Tibial nerve (tissue), 4 donors: ENCODE data around the gene CHIC1. TPM values are rescaled to one million over a fixed set of nuclear protein-coding genes. Genes with fewer than 3 reads are reported as not detected.
"Not testable (repeated sequence)": the region's sequence is repeated elsewhere in the genome, so short reads cannot be mapped to it uniquely, and the experiment has no call there.

ENCODE experiments used
- DNase-seq, 2 donors: peaks; one replicate each; pipeline ENCODE4 v3.0.0-alpha.2; 2019; ENCODE audit warnings: low spot score in 2 of 2
- H3K27ac ChIP-seq, 4 donors: fragments of 200-600 bp; sonication (generic) in 3 of 4; one replicate each; pipeline ENCODE4 v1.5.1; 2017 to 2019; ENCODE audit warnings: mild to moderate bottlenecking in 1 of 4
- H3K27me3 ChIP-seq, 2 donors: fragments of 200-600 bp; sonication (generic) in 1 of 2; one replicate each; pipeline versions ENCODE4 v1.5.1 to v1.6.0; 2017 to 2019
- H3K36me3 ChIP-seq, 3 donors: fragments of 200-600 bp; sonication (generic); one replicate each; pipeline ENCODE4 v1.5.1; 2018 to 2019
- H3K4me1 ChIP-seq, 4 donors: fragments of 200-600 bp; sonication (generic) in 3 of 4; one replicate each; pipeline ENCODE4 v1.5.1; 2017 to 2019
- H3K4me3 ChIP-seq, 4 donors: fragments of 200-600 bp; sonication (generic) in 3 of 4; one replicate each; pipeline ENCODE4 v1.5.1; 2017 to 2019; ENCODE audit warnings: mild to moderate bottlenecking in 1 of 4, moderate library complexity in 1 of 4
- H3K9me3 ChIP-seq, 4 donors: fragments of 200-600 bp; sonication (generic) in 3 of 4; one replicate each; pipeline ENCODE4 v1.5.1; 2017 to 2019
- CTCF ChIP-seq, 5 experiments: fragments of 200-600 bp in 3 of 5; fragments of 450-650 bp in 2 of 5; sonication (generic) in 3 of 5; IDR thresholded peaks; one replicate each; pipeline ENCODE4 v1.5.1; 2016 to 2019; ENCODE audit warnings: antibody characterized with exemption in 5 of 5, mild to moderate bottlenecking in 3 of 5, moderate library complexity in 2 of 5
- EP300 ChIP-seq, 2 donors: sonication (generic); formaldehyde crosslinking; IDR thresholded peaks; one replicate each; pipeline ENCODE4 v1.6.1; 2017; ENCODE audit warnings: antibody characterized with exemption in 2 of 2, mild to moderate bottlenecking in 1 of 2
- POLR2A ChIP-seq, 2 donors: fragments of 450-650 bp; IDR thresholded peaks; one replicate each; pipeline ENCODE4 v1.6.1; 2017; ENCODE audit warnings: antibody characterized with exemption in 2 of 2, mild to moderate bottlenecking in 2 of 2, moderate library complexity in 2 of 2
- WGBS, 2 donors: methylation state at CpG; one replicate each; pipeline ENCODE4 v1.1.5; 2018; 5-methylcytosine and 5-hydroxymethylcytosine counted together
- total RNA-seq, 4 donors: library from RNA; depleted of rRNA; stranded (reverse); fragments of >200 nt; gene quantifications; one replicate each; pipeline ENCODE4 v1.1.0, GENCODE V29; 2016

Gene CHIC1
- 10 to 100 TPM in 3 of 4 donors, 1 to 10 TPM in 1; 7.6 to 12.3 (median 10.4) TPM for total RNA-seq

GRCh38 chrX:73562984-73563737 is at the start of gene CHIC1:
TSS of gene CHIC1 (plus strand) at chrX:73563197. CDS start at chrX:73563285, 88 bp downstream.
- TF ChIP-seq EP300 (IDR thresholded peaks at IDR 0.05) (peak in 1 of 2 donors; percentile 41), POLR2A (IDR thresholded peaks at IDR 0.05) (no peak)
- Histone ChIP-seq H3K36me3 (no peaks in the 10 kb centered on the region), H3K4me3 (peak within 1 kb of the TSS; percentile 50 to 71 (median 58)), H3K9me3 (no peaks in the 10 kb centered on the region), H3K27ac (peak within 1 kb of the TSS; percentile 76 to 92 (median 86)), H3K4me1 (peaks cover 0 to 9% (median 3%) of the 10 kb centered on the region in 4 donors), H3K27me3 (no peaks in the 10 kb centered on the region)
- WGBS, 2 donors = 0 to 27% methylated on average over 44 to 51 of the region's 51 CpGs
- peak; percentile 19 to 44 for DNase-seq

GRCh38 chrX:73522823-73523222 is 40.2 kb upstream of the CHIC1 start:
- H3K9me3 ChIP-seq, H3K4me1 ChIP-seq, H3K27ac ChIP-seq, H3K27me3 ChIP-seq, H3K4me3 ChIP-seq, DNase-seq, H3K36me3 ChIP-seq: not testable (repeated sequence)
- 37 to 55% methylated on average over 2 of the region's 2 CpGs for WGBS, 2 donors

- Histone ChIP-seq H3K36me3 (no peaks in the 10 kb centered on the region), H3K4me3 (no peak overlapping the region), H3K27ac (no peak overlapping the region), H3K27me3 (no peaks in the 10 kb centered on the region), H3K9me3 (no peaks in the 10 kb centered on the region), H3K4me1 (no peaks in the 10 kb centered on the region)
- no peak for DNase-seq
- no peak for TF ChIP-seq EP300 (IDR thresholded peaks at IDR 0.05)
- no peak for TF ChIP-seq POLR2A (IDR thresholded peaks at IDR 0.05)
- TF ChIP-seq CTCF (IDR thresholded peaks at IDR 0.05) = no peak
- WGBS, 2 donors = 83 to 87% methylated on average over 8 of the region's 8 CpGs
These were observed 38.1 kb upstream of the CHIC1 start for GRCh38 chrX:73524906-73525305.

- Histone ChIP-seq H3K4me3 (no peak overlapping the region), H3K27me3 (no peaks in the 10 kb centered on the region), H3K27ac (no peak overlapping the region), H3K9me3 (no peaks in the 10 kb centered on the region), H3K4me1 (no peaks in the 10 kb centered on the region), H3K36me3 (no peaks in the 10 kb centered on the region)
- WGBS, 2 donors = 20 to 52% methylated on average over 2 to 13 of the region's 13 CpGs
- no peak for DNase-seq
- TF ChIP-seq POLR2A (IDR thresholded peaks at IDR 0.05) (no peak), EP300 (IDR thresholded peaks at IDR 0.05) (no peak), CTCF (IDR thresholded peaks at IDR 0.05) (no peak)
These were observed 36.9 kb upstream of the CHIC1 start for GRCh38 chrX:73525928-73526690.

GRCh38 chrX:73531655-73532054 is 31.3 kb upstream of the CHIC1 start:
- not testable (repeated sequence) for H3K36me3 ChIP-seq, DNase-seq, H3K4me3 ChIP-seq, H3K4me1 ChIP-seq, H3K9me3 ChIP-seq, H3K27me3 ChIP-seq, H3K27ac ChIP-seq
- WGBS, 2 donors = 83 to 92% methylated on average over 4 of the region's 4 CpGs

- Histone ChIP-seq H3K4me1 (no peaks in the 10 kb centered on the region), H3K27me3 (no peaks in the 10 kb centered on the region), H3K9me3 (no peaks in the 10 kb centered on the region), H3K4me3 (no peak overlapping the region), H3K36me3 (no peaks in the 10 kb centered on the region), H3K27ac (no peak overlapping the region)
- TF ChIP-seq POLR2A (IDR thresholded peaks at IDR 0.05) (no peak), CTCF (IDR thresholded peaks at IDR 0.05) (no peak), EP300 (IDR thresholded peaks at IDR 0.05) (no peak)
- no peak for DNase-seq
These were observed 6.8 kb upstream of the CHIC1 start for GRCh38 chrX:73556159-73556558.
